Fibroblast of pulmonary artery (primary cell): ENCODE measurements around the gene ACIN1.
A peak's percentile ranks its signal among the peaks of the same experiment; 100 is the strongest.

Experiments
- DNase-seq: peaks from one replicate; pipeline ENCODE4 v3.0.0-alpha.2; 2010; ENCODE audit warnings: low read depth
- H3K4me3 ChIP-seq: replicated peaks from 2 replicates; pipeline ENCODE4 v1.5.1; 2011; ENCODE audit warnings: low read depth, mild to moderate bottlenecking, control low read depth, low read length, moderate library complexity
- CTCF ChIP-seq: IDR thresholded peaks from 2 replicates; pipeline ENCODE4 v1.5.1; 2011; ENCODE audit warnings: mild to moderate bottlenecking, control low read depth, low read length, inconsistent platforms; ENCODE audit errors: missing control alignments

Gene ACIN1

GRCh38 chr14:23117371-23118020, 22.6 kb upstream of the ACIN1 start:
- no peak for TF ChIP-seq CTCF
- DNase-seq, result no peak
- no peak overlapping the region for H3K4me3 ChIP-seq

- TF ChIP-seq CTCF, result no peak
- DNase-seq, result no peak
- H3K4me3 ChIP-seq, result no peak overlapping the region
Measured at GRCh38 chr14:23115918-23116317, 21.0 kb upstream of the ACIN1 start.

- H3K4me3 ChIP-seq, result no peak overlapping the region
- TF ChIP-seq CTCF, result no peak
Measured at GRCh38 chr14:23115039-23115731, 20.2 kb upstream of the ACIN1 start.

GRCh38 chr14:23114669-23115038, 19.7 kb upstream of the ACIN1 start:
- no peak for TF ChIP-seq CTCF
- no peak for DNase-seq
- H3K4me3 ChIP-seq, result no peak overlapping the region

More at GRCh38 chr14:23115039-23115731, 20.2 kb upstream of the ACIN1 start:
- DNase-seq, result peak; percentile 94

GRCh38 chr14:23114120-23114458, 19.2 kb upstream of the ACIN1 start:
- DNase-seq, result no peak
- no peak for TF ChIP-seq CTCF
- no peak overlapping the region for H3K4me3 ChIP-seq

- no peak overlapping the region for H3K4me3 ChIP-seq
- TF ChIP-seq CTCF, result no peak
- peak; percentile 61 for DNase-seq
Measured at GRCh38 chr14:23113431-23114119, 18.6 kb upstream of the ACIN1 start.
